ENCODE measurements around the gene MYO16.

- TF ChIP-seq ZSCAN30 (tag by site-specific recombination; IDR thresholded peaks at IDR 0.05) = no peak
- no peak for TF ChIP-seq CTCF (tag by site-specific recombination; IDR thresholded peaks at IDR 0.05)
Measured at GRCh38 chr13:108917581-108917980, 288.2 kb downstream of the MYO16 start.

Data from HEK293 (cell line).